HFF-Myc (cell line): ENCODE measurements around the gene HSPA1A.
A peak's percentile ranks its signal among the peaks of the same experiment; 100 is the strongest.

Source experiments
- DNase-seq: peaks from one replicate; pipeline ENCODE4 v3.0.0-alpha.2; 2011; ENCODE audit warnings: low read depth; ENCODE audit errors: extremely low read depth
- H3K4me3 ChIP-seq: replicated peaks from 2 replicates; pipeline ENCODE4 v1.5.1; 2011; ENCODE audit warnings: low read depth, mild to moderate bottlenecking, control low read depth, low read length
- TF ChIP-seq, protein P1 (sequence below): IDR thresholded peaks from 2 replicates; pipeline ENCODE4 v1.5.1; 2012; ENCODE audit warnings: mild to moderate bottlenecking, low read depth, low read length, control low read depth; ENCODE audit errors: missing control alignments

Gene HSPA1A

DNA sequence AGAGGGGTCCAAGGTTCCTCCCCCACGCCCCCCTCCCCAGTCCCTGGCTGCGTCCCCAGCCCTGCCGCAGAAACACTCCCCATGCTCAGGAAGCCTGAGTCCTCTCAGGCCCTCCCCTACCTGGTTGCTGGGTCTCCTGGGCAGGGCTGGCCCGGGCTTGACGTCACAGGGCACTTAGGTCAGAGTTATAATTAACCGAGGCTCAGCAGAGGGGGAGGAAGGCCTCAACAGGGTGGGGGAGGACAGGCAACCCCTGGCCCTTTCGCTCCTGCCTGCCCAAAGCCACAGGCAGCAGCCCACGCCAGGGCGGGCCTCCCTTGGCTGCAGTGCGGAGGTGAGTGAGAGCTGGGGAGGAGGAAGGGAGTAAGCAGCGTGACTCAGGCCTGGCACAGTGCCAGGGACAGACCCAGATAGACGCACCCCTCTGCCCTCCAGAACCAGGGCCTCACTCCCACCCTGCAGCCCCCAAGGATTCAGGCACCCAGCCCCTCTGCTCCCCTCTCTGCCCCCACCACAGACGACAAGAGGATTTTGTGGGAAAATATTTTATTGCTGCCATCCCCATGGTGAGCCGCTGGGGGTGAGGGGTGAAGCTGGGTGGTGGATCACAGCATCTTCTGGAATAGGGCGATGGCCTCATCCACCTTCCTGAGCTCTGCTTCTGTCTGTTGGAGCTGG, 38.2 kb upstream of the HSPA1A start, which contains the start of gene VWA7:
TSS of gene VWA7 (minus strand) at position 340 of the 678 bp plus-strand sequence. CDS start 549 bp downstream, outside the sequence.
- no peak within 1 kb of the TSS for H3K4me3 ChIP-seq
- DNase-seq: peak; percentile 44
- TF ChIP-seq, protein P1, sequence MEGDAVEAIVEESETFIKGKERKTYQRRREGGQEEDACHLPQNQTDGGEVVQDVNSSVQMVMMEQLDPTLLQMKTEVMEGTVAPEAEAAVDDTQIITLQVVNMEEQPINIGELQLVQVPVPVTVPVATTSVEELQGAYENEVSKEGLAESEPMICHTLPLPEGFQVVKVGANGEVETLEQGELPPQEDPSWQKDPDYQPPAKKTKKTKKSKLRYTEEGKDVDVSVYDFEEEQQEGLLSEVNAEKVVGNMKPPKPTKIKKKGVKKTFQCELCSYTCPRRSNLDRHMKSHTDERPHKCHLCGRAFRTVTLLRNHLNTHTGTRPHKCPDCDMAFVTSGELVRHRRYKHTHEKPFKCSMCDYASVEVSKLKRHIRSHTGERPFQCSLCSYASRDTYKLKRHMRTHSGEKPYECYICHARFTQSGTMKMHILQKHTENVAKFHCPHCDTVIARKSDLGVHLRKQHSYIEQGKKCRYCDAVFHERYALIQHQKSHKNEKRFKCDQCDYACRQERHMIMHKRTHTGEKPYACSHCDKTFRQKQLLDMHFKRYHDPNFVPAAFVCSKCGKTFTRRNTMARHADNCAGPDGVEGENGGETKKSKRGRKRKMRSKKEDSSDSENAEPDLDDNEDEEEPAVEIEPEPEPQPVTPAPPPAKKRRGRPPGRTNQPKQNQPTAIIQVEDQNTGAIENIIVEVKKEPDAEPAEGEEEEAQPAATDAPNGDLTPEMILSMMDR: no peak

DNA sequence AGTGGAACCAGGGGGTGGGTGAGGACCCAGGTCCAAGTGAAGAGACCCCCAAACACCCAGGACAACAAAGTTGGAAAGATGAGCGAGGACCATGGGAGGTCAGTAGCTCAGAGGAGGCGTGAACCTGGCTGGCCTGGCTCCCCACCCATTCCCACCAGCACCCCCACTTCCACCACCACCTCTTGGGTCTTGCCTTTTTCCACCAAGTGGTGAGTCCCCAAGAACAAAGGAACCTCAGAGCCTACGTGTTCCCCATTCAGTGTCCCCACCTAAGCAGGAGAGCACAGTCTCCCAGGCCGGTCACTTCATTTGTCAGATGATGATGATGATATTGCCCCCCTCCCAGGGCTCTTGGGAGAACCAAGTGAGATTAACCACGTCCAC, 37.7 kb upstream of the HSPA1A start:
- no peak overlapping the region for H3K4me3 ChIP-seq
- TF ChIP-seq, protein P1: no peak
- DNase-seq: no peak

DNA sequence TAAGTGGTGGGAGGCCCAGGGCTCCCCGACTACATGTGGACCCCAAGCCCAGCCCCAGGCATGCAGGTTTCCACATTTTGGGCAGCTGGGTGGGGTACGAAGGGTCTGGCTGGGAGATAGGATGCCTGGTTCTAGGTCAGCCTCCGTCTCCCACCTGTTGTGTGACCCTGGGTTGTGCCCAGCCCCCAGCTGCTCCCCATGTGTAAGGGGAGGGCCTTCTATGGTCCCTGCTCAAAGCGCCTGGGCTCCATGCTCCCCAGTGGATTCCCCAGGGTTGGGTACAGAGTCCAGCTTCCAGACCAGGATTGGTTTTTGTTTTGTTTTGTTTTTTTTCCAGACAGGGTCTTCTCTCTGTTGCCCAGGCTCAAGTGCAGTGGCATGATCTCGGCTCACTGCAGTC, 37.1 kb upstream of the HSPA1A start:
- H3K4me3 ChIP-seq: no peak overlapping the region
- DNase-seq: no peak
- TF ChIP-seq, protein P1: no peak

DNA sequence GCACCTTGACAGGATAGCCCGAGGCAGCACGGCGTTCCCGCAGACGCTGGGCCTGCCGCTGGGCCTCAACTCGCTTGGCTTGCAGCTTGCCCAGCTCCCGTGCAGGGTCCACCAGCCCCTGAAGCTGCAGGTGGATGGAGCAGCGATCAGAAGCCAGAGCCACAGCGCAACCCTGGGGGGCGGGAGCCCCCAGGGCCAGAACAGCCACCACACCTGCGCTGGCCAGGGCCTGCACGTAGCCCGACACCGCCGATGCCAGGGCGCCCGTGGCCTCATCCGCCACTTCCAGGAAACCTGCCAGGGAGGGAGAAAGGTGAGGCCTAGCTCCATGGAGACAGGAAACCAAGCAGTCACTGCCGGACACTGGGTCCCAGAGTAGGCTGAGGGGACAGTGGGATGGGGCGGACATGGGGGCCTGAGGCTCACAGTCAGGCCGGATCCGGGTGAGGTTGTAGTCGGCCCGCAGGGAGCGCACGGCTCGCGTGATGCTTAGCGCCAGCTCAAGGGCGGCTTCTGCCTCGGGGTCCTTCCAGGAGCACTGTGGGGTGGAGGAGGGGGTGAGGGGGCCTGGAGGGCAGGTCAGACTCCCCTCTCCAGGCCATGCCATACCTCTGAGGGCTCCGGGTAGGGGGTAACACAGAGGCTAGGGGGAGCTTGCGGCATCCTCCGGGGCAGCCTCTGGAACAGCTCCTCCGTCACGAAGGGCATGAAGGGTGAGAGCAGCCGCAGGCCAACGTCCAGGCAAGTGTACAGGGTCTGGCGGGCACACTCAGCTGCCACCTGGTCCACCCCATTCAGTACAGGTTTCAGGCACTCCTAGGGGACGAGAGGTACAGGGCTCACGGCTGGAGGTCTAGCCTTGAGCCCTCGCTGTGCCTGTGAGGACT, 36.1 kb upstream of the HSPA1A start:
- TF ChIP-seq, protein P1: no peak
- no peak overlapping the region for H3K4me3 ChIP-seq
- no peak for DNase-seq

DNA sequence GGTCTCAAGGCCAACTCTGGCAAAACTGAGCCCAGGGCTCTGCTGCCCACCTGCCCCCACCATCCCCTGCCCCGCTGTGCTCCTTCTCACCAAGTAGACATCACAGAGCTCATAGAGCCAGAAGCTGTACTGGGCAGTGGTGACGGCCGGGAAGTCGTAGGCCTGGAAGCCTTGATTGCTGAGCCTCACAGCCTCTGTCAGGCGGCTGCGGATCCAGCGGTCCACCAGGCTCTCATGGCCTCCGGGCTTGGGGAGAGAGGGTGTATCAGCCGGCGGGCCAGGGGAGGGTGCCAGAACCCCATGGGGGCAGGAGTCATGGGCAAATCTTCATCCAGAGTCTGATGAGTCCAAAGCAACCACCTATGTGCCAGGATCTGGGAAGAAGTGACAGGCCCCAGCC, 35.4 kb upstream of the HSPA1A start:
- TF ChIP-seq, protein P1: no peak

DNA sequence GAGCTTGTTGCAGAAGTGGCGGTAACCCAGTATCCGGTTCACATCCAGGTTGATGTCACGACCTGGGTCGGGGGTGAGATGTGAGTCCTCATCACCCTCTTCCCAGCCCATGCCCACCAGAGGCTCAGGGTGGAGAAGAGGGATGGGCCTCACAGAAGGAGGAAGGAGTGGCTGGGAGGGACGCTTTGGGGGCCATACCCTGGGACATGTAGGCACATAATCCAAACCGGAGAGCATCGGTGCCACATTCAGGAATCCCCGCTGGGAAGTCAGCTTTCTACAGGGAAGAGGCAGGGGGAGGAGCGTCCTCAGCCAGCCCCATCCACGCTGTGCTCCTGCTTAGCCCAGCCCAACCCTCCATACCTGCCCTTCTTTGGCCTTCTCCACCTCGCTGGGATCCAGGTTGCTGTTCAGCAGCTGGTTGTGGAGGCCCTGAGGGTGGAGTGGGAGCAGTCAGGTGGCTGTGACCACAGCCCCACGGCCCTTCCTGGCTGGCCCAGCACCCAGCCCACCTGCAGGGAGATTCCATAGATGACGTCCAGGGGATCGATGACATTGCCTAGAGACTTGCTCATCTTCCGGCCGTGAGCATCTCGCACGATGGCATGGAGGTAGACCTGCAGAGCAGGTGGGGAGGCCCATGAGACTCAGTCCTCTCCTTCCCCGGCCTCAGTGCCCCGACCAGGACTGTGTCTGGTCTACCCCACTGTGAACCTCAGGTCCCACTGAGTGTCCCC, 34.7 kb upstream of the HSPA1A start:
- TF ChIP-seq, protein P1: no peak
- no peak overlapping the region for H3K4me3 ChIP-seq
- DNase-seq: no peak

More for the DNA sequence above, 35.4 kb upstream of the HSPA1A start:
- no peak overlapping the region for H3K4me3 ChIP-seq
- no peak for DNase-seq
